Spinal cord (tissue), 10 donors: Measurements from ENCODE around the gene DNAH7. TPM values are rescaled to one million over a fixed set of nuclear protein-coding genes. Genes with fewer than 3 reads are reported as not detected.
"Not testable (repeated sequence)": the region's sequence is repeated elsewhere in the genome, so short reads cannot be mapped to it uniquely, and the experiment has no call there.

Experiments used
- DNase-seq, 6 donors: peaks; one replicate each; pipeline versions ENCODE4 v3.0.0 to v3.0.0-alpha.2; 2013 to 2015; ENCODE audit warnings: low spot score in 6 of 6, low read depth in 4 of 6
- H3K27ac ChIP-seq: one replicate; pipeline ENCODE4 v1.5.1; 2013; ENCODE audit warnings: low read depth, low read length, control low read depth
- H3K27me3 ChIP-seq: one replicate; pipeline ENCODE4 v1.6.1; 2013; ENCODE audit warnings: low read length; ENCODE audit not compliant: control insufficient read depth, insufficient read depth
- H3K36me3 ChIP-seq: one replicate; pipeline ENCODE4 v1.6.1; 2013; ENCODE audit warnings: low read length; ENCODE audit not compliant: control insufficient read depth, insufficient read depth
- H3K4me1 ChIP-seq: one replicate; pipeline ENCODE4 v1.6.1; 2013; ENCODE audit warnings: low read length; ENCODE audit not compliant: control insufficient read depth, insufficient read depth
- H3K4me3 ChIP-seq: one replicate; pipeline ENCODE4 v1.5.1; 2013; ENCODE audit warnings: low read depth, low read length, control low read depth
- H3K9me3 ChIP-seq: one replicate; pipeline ENCODE4 v1.6.1; 2013; ENCODE audit warnings: low read length; ENCODE audit not compliant: control insufficient read depth, insufficient read depth
- WGBS: methylation state at CpG from one replicate; pipeline ENCODE4 v1.1.5; 2013; ENCODE audit warnings: missing lambda C conversion rate; ENCODE audit not compliant: insufficient coverage; 5-methylcytosine and 5-hydroxymethylcytosine counted together
- polyA plus RNA-seq, 2 donors: library from polyadenylated mRNA; unstranded; fragments of 120-200 nt; gene quantifications; one replicate each; pipeline ENCODE4 v1.2.1, GENCODE V29; 2013; ENCODE audit not compliant: insufficient read length in 2 of 2
- total RNA-seq, 2 donors: library from RNA; depleted of rRNA in 1 of 2; stranded (reverse); fragments of 120-200 nt in 1 of 2; fragments of >200 nt in 1 of 2; gene quantifications; one replicate each; pipeline versions ENCODE4 v1.2.3 to v1.2.4, GENCODE V29; 2013 to 2014
- donor health status: healthy.

DNAH7 gene
- total and polyA plus RNA-seq, 4 donors: 11.6 to 16.3 (median 15.2) TPM

- Histone ChIP-seq H3K4me3 (no peak overlapping the region), H3K27me3 (no peaks in the 10 kb centered on the region), H3K4me1 (no peaks in the 10 kb centered on the region), H3K9me3 (peaks cover 7% of the 10 kb centered on the region), H3K27ac (no peak overlapping the region), H3K36me3 (peaks cover 3% of the 10 kb centered on the region)
- WGBS: 100% methylated on average over 1 of the region's 3 CpGs
- no peak for DNase-seq
These were observed 368.2 kb downstream of the DNAH7 start for GRCh38 chr2:195700480-195700879.

DNA sequence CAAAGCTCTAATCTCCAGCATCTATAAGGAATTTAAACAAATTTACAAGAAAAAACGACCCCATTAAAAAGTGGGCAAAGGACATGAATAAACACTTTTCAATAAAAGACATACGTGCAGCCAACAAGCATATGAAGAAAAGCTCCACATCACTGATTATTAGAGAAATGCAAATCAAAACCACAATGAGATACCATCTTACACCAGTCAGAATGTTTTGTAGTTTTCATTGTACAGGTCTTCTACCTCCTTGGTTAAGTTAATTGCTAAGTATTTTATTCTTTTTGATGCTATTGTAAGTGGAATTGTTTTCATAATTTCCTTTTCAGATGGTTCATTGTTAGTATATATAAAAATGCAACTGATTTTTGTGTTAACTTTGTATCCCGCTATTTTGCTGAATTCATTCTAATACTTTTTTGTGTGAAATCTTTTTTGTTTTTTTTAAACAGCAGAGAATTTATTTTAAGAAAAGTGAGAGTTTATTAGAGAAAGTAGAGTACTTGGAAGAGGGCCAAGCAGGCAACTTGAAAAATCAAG, 370.9 kb downstream of the DNAH7 start:
- no peaks in the 10 kb centered on the region for H3K27me3 ChIP-seq
- H3K4me1 ChIP-seq: no peaks in the 10 kb centered on the region
- peaks cover 7% of the 10 kb centered on the region for H3K36me3 ChIP-seq
- H3K9me3 ChIP-seq: peaks cover 7% of the 10 kb centered on the region
- DNase-seq: no peak
- no CpG with 5 or more reads among the region's 3 CpGs for WGBS
- H3K27ac ChIP-seq: no peak overlapping the region
- H3K4me3 ChIP-seq: no peak overlapping the region

GRCh38 chr2:195696012-195696411, 372.6 kb downstream of the DNAH7 start:
- no peaks in the 10 kb centered on the region for H3K27me3 ChIP-seq
- H3K9me3 ChIP-seq: peaks cover 7% of the 10 kb centered on the region
- WGBS: no CpG with 5 or more reads among the region's 1 CpG
- H3K27ac ChIP-seq: no peak overlapping the region
- H3K4me1 ChIP-seq: no peaks in the 10 kb centered on the region
- peaks cover 7% of the 10 kb centered on the region for H3K36me3 ChIP-seq
- H3K4me3 ChIP-seq: no peak overlapping the region
- no peak for DNase-seq

- 97% methylated on average over 4 of the region's 8 CpGs for WGBS
- Histone ChIP-seq H3K9me3 (peaks cover under 1% of the 10 kb centered on the region), H3K4me3 (no peak overlapping the region), H3K36me3 (peaks cover 7% of the 10 kb centered on the region), H3K4me1 (no peaks in the 10 kb centered on the region), H3K27me3 (no peaks in the 10 kb centered on the region), H3K27ac (no peak overlapping the region)
- no peak for DNase-seq
These were observed 373.5 kb downstream of the DNAH7 start for GRCh38 chr2:195695002-195695631.

- peaks cover 7% of the 10 kb centered on the region for H3K36me3 ChIP-seq
- DNase-seq: no peak
- 97% methylated on average over 7 of the region's 7 CpGs for WGBS
- no peaks in the 10 kb centered on the region for H3K9me3 ChIP-seq
- H3K4me1 ChIP-seq: no peaks in the 10 kb centered on the region
- no peak overlapping the region for H3K27ac ChIP-seq
- no peak overlapping the region for H3K4me3 ChIP-seq
- no peaks in the 10 kb centered on the region for H3K27me3 ChIP-seq
These were observed 374.1 kb downstream of the DNAH7 start for GRCh38 chr2:195694553-195694952.

DNA sequence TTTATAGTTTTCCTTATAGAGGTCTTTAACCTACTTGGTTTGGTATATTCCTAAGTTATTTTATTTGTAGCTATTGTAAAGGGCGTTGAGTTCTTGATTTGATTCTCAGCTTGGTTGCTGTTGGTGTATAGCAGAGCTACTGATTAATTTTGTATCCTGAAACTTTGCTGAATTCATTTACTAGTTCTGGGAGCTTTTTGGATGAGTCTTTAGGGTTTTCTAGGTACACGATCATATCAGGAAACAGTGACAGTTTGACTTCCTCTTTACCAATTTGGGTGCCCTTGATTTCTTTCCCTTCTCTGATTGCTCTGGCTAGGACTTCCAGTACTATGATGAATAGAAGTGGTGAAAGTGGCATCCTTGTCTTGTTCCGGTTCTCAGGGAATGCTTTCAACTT, 376.1 kb downstream of the DNAH7 start:
- 100% methylated on average over 1 of the region's 3 CpGs for WGBS
- H3K27me3 ChIP-seq: not testable (repeated sequence)

More for the DNA sequence above, 376.1 kb downstream of the DNAH7 start:
- not testable (repeated sequence) for H3K9me3 ChIP-seq, DNase-seq, H3K36me3 ChIP-seq, H3K4me3 ChIP-seq, H3K4me1 ChIP-seq, H3K27ac ChIP-seq

Other genes with a start within 250 kb of the DNAH7 start
- 10 to 100 TPM; 10.7 to 29.4 TPM for gene STK17B, start 102.7 kb upstream of the DNAH7 start, total RNA-seq
- gene STK17B, start 102.7 kb upstream of the DNAH7 start, polyA plus RNA-seq: 10 to 100 TPM in 1 of 2 donors, 1 to 10 TPM in 1; 8.1 to 10.7 TPM